ENCODE results near the gene TLX2.

- TF ChIP-seq FOXS1 (CRISPR knock-in tag; IDR thresholded peaks at IDR 0.05) = no peak
- no peak for TF ChIP-seq ZC3H11A (IDR thresholded peaks at IDR 0.05)
- TF ChIP-seq MAZ (IDR thresholded peaks at IDR 0.05; ENCODE audit: borderline replicate concordance, low read depth, low read length) = no peak
- no peak for TF ChIP-seq PHF8 (IDR thresholded peaks at IDR 0.05; ENCODE audit: borderline replicate concordance, low read depth)
- TF ChIP-seq CTCF (IDR thresholded peaks at IDR 0.05) = no peak
- TF ChIP-seq POLR2AphosphoS2 (conservative IDR thresholded peaks at IDR 0.05; ENCODE audit: low read length) = no peak
These were observed 2.4 kb downstream of the TLX2 start for GRCh38 chr2:74516650-74517049.

Data from A549 (cell line).